GM23338 (cell line): ENCODE measurements around the gene GNS. TPM values are rescaled to one million over a fixed set of nuclear protein-coding genes. Genes with fewer than 3 reads are reported as not detected.

Experiments
- ATAC-seq: fragments of 200-7000 bp; cut with Tn5 transposase; 3 replicates; pipeline ENCODE4 v1.9.1; 2020
- DNase-seq: peaks from one replicate; pipeline ENCODE4 v3.0.0-alpha.2; 2015; ENCODE audit warnings: low spot score
- H2AFZ ChIP-seq: fragments of 200-600 bp; sonication (generic); 2 replicates; pipeline ENCODE4 v1.8.0; 2016; ENCODE audit warnings: antibody characterized with exemption, mild to moderate bottlenecking, moderate library complexity
- H3F3A ChIP-seq: fragments of 200-600 bp; sonication (generic); replicated peaks from 2 replicates; pipeline ENCODE4 v1.8.0; 2017; ENCODE audit warnings: antibody characterized with exemption, mixed run types, low read depth
- H3K27ac ChIP-seq: fragments of 200-600 bp; sonication (generic); 2 replicates; pipeline ENCODE4 v1.6.1; 2016; ENCODE audit warnings: low read depth
- H3K27me3 ChIP-seq: fragments of 200-600 bp; sonication (generic); 2 replicates; pipeline ENCODE4 v1.8.0; 2016; ENCODE audit warnings: mild to moderate bottlenecking, mixed run types, moderate library complexity; ENCODE audit not compliant: insufficient read depth
- H3K36me3 ChIP-seq: fragments of 200-600 bp; sonication (generic); 2 replicates; pipeline ENCODE4 v1.8.0; 2016; ENCODE audit warnings: mild to moderate bottlenecking; ENCODE audit not compliant: insufficient read depth
- H3K4me1 ChIP-seq: fragments of 200-600 bp; sonication (generic); 2 replicates; pipeline ENCODE4 v1.8.0; 2016; ENCODE audit warnings: mild to moderate bottlenecking, moderate library complexity; ENCODE audit not compliant: insufficient read depth
- H3K4me2 ChIP-seq: fragments of 200-600 bp; sonication (generic); 2 replicates; pipeline ENCODE4 v1.7.1; 2017; ENCODE audit warnings: mixed run types
- H3K4me3 ChIP-seq: fragments of 200-600 bp; sonication (generic); 2 replicates; pipeline ENCODE4 v1.6.1; 2016; ENCODE audit warnings: mixed run types
- H3K79me2 ChIP-seq: fragments of 200-600 bp; sonication (generic); replicated peaks from 2 replicates; pipeline ENCODE4 v1.8.0; 2017; ENCODE audit warnings: mild to moderate bottlenecking; ENCODE audit not compliant: insufficient read depth
- H3K9me2 ChIP-seq: fragments of 200-600 bp; sonication (generic); 2 replicates; pipeline ENCODE4 v1.8.0; 2017; ENCODE audit not compliant: insufficient read depth
- H4K20me1 ChIP-seq: fragments of 200-600 bp; sonication (generic); replicated peaks from 2 replicates; pipeline ENCODE4 v1.8.0; 2017; ENCODE audit warnings: mild to moderate bottlenecking; ENCODE audit not compliant: insufficient read depth
- H3K27ac Mint-ChIP-seq: 2 replicates; pipeline ENCODE4 v1.8.0; 2020; ENCODE audit warnings: inconsistent platforms, mild to moderate bottlenecking, moderate library complexity, mixed read lengths
- H3K27me3 Mint-ChIP-seq: 3 replicates; pipeline ENCODE4 v1.8.0; 2022; ENCODE audit warnings: low read depth, mild to moderate bottlenecking, moderate library complexity, mixed read lengths, inconsistent platforms; ENCODE audit not compliant: insufficient read depth, poor library complexity
- H3K36me3 Mint-ChIP-seq: 3 replicates; pipeline ENCODE4 v1.8.0; 2021; ENCODE audit warnings: low read depth, mild to moderate bottlenecking, inconsistent platforms, moderate library complexity, mixed read lengths
- H3K4me1 Mint-ChIP-seq: 3 replicates; pipeline ENCODE4 v1.8.0; 2020; ENCODE audit warnings: mild to moderate bottlenecking, inconsistent platforms, mixed read lengths
- H3K4me3 Mint-ChIP-seq: 3 replicates; pipeline ENCODE4 v1.8.0; 2021; ENCODE audit warnings: moderate library complexity, mild to moderate bottlenecking, inconsistent platforms, mixed read lengths
- H3K9me3 Mint-ChIP-seq: 3 replicates; pipeline ENCODE4 v1.8.0; 2020; ENCODE audit warnings: moderate library complexity, mild to moderate bottlenecking, inconsistent platforms, mixed read lengths
- CREB1 ChIP-seq: fragments of 250-450 bp; sonication (Bioruptor Pico); IDR thresholded peaks from 2 replicates; pipeline ENCODE4 v1.5.0; 2020; ENCODE audit warnings: low read depth, mild to moderate bottlenecking, moderate library complexity
- EZH2 ChIP-seq: fragments of 200-600 bp; sonication (generic); IDR thresholded peaks from one replicate; pipeline ENCODE4 v1.8.0; 2017; ENCODE audit warnings: antibody characterized with exemption, mild to moderate bottlenecking, low read depth; ENCODE audit not compliant: unreplicated experiment
- JUNB ChIP-seq: IDR thresholded peaks from one replicate; pipeline ENCODE4 v1.6.1; 2016; ENCODE audit warnings: antibody characterized with exemption; ENCODE audit not compliant: unreplicated experiment
- STAT1 ChIP-seq: IDR thresholded peaks from one replicate; pipeline ENCODE4 v1.6.1; 2016; ENCODE audit warnings: antibody characterized with exemption; ENCODE audit not compliant: unreplicated experiment
- ZNF462 ChIP-seq: fragments of 250-450 bp; sonication (Bioruptor Pico); IDR thresholded peaks from 2 replicates; pipeline ENCODE4 v1.5.0; 2020; ENCODE audit warnings: mild to moderate bottlenecking, moderate library complexity
- polyA plus RNA-seq: library from polyadenylated mRNA; unstranded; fragments of >200 nt; fragmentation: Nextera tagmentation; extraction: Ambion mirVana; gene quantifications from 2 replicates; pipeline ENCODE4 v1.2.1, GENCODE V29; 2016
- total RNA-seq: library from RNA; depleted of rRNA; stranded (reverse); fragments of >200 nt; shearing (Covaris generic); gene quantifications from 2 replicates; pipeline ENCODE4 v1.2.3, GENCODE V29; 2014

GNS gene
- total and polyA plus RNA-seq, 2 experiments from 2014 or later: 12.3 to 34.9 TPM

GRCh38 chr12:64723630-64724029 lies 35.6 kb downstream of the GNS start:
- H3K4me1 Mint-ChIP-seq: no peaks in the 10 kb centered on the region
- no peaks in the 10 kb centered on the region for H3K4me1 ChIP-seq
- no peak for DNase-seq
- TF ChIP-seq ZNF462 (CRISPR knock-in tag): no peak
- no peak for TF ChIP-seq JUNB
- TF ChIP-seq EZH2: no peak
- TF ChIP-seq CREB1 (CRISPR knock-in tag): no peak
- no peak for TF ChIP-seq STAT1
- no peak overlapping the region for H3K27ac ChIP-seq
- H3K36me3 Mint-ChIP-seq: peaks cover 24% of the 10 kb centered on the region
- no peak overlapping the region for H2AFZ ChIP-seq
- no peaks in the 10 kb centered on the region for H3K9me2 ChIP-seq
- no peak overlapping the region for H3K4me3 Mint-ChIP-seq
- no peaks in the 10 kb centered on the region for H3F3A ChIP-seq
- H3K4me3 ChIP-seq: no peak overlapping the region
- H3K4me2 ChIP-seq: no peak overlapping the region
- ATAC-seq: no peak
- H3K36me3 ChIP-seq: peaks cover 9% of the 10 kb centered on the region; the same call in 1 of the 2 replicates
- H3K9me3 Mint-ChIP-seq: no peaks in the 10 kb centered on the region
- H3K79me2 ChIP-seq: no peaks in the 10 kb centered on the region
- H3K27me3 Mint-ChIP-seq: peaks cover 2% of the 10 kb centered on the region
- no peaks in the 10 kb centered on the region for H4K20me1 ChIP-seq
- peak overlapping the region; percentile 24; the same call in 1 of the 2 replicates for H3K27ac Mint-ChIP-seq
- no peaks in the 10 kb centered on the region for H3K27me3 ChIP-seq

GRCh38 chr12:64722835-64723234 lies 36.4 kb downstream of the GNS start:
- no peak overlapping the region for H3K4me2 ChIP-seq
- H3K4me3 Mint-ChIP-seq: no peak overlapping the region
- no peaks in the 10 kb centered on the region for H3K27me3 ChIP-seq
- ATAC-seq: no peak
- no peak overlapping the region for H3K4me3 ChIP-seq
- H3K27ac Mint-ChIP-seq: no peak overlapping the region
- H3K9me2 ChIP-seq: no peaks in the 10 kb centered on the region
- DNase-seq: no peak
- no peak overlapping the region for H3K27ac ChIP-seq
- H3K27me3 Mint-ChIP-seq: peaks cover 2% of the 10 kb centered on the region
- no peaks in the 10 kb centered on the region for H3F3A ChIP-seq
- no peaks in the 10 kb centered on the region for H4K20me1 ChIP-seq
- no peak overlapping the region for H2AFZ ChIP-seq
- no peaks in the 10 kb centered on the region for H3K4me1 ChIP-seq
- peaks cover 20% of the 10 kb centered on the region for H3K36me3 Mint-ChIP-seq
- no peaks in the 10 kb centered on the region for H3K4me1 Mint-ChIP-seq
- H3K9me3 Mint-ChIP-seq: no peaks in the 10 kb centered on the region
- no peak for TF ChIP-seq JUNB
- H3K36me3 ChIP-seq: peaks cover 9% of the 10 kb centered on the region; the same call in 1 of the 2 replicates
- no peaks in the 10 kb centered on the region for H3K79me2 ChIP-seq
